Measurements from ENCODE around the gene L1CAM. TPM values are rescaled to one million over a fixed set of nuclear protein-coding genes. Genes with fewer than 3 reads are reported as not detected.

L1CAM gene
- polyA plus RNA-seq, 1 donor: 22.5 TPM

DNA sequence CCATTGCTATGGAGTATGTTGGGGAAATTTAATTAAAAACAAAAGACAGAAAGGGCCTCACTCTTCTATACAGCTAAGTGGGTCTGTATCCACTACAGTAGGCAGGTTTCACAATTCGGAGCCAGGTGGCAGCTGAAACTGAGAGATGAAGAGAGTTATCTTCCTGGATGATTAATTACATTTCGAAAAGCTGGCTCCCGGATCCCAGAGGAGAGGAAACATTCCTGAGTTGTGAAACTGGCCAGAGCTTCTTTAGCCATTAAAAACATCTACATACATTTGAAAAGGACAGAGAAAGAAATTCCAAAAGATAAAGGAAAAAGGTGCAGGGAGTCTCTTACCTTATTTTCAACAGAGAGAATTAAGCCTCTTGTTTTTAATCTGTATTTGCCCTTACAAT lies 40.1 kb downstream of the L1CAM start:
- Histone ChIP-seq H3K36me3 (ENCODE audit: control insufficient read depth, insufficient read depth, low read length) (no peaks in the 10 kb centered on the region), H3K27ac (ENCODE audit: low read length) (no peak overlapping the region), H3K27me3 (ENCODE audit: control insufficient read depth, insufficient read depth, low read length) (peaks cover 7% of the 10 kb centered on the region), H3K9me3 (ENCODE audit: control insufficient read depth, low read depth, low read length) (no peaks in the 10 kb centered on the region), H3K4me1 (ENCODE audit: control insufficient read depth, insufficient read depth, low read length) (no peaks in the 10 kb centered on the region), H3K4me3 (ENCODE audit: low read length) (no peak overlapping the region)
- DNase-seq: no peak
- no CpG with 5 or more reads among the region's 3 CpGs for WGBS (ENCODE audit: insufficient coverage, low lambda C conversion rate)

DNA sequence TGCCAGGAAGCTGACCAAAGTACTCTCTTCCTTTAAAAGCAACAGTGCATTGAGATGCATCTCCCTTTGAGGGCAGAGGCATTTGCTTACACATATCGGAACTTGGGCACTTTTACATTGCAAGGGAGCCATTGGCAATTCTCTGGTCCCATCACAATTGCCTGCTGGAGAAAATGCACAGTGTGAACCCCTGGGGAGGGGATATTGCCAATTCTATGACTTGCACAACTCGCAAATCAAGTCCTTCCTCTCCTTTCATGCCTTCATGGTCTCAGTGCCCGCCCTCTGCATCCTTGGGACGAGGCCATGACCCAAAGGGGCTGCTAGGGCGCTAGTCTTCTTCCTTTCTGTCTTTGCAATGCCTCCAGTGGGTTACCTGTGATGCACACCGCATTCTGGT lies 40.8 kb downstream of the L1CAM start:
- no peaks in the 10 kb centered on the region for H3K4me1 ChIP-seq (ENCODE audit: control insufficient read depth, insufficient read depth, low read length)
- no CpG with 5 or more reads among the region's 6 CpGs for WGBS (ENCODE audit: insufficient coverage, low lambda C conversion rate)
- no peaks in the 10 kb centered on the region for H3K9me3 ChIP-seq (ENCODE audit: control insufficient read depth, low read depth, low read length)
- no peak overlapping the region for H3K27ac ChIP-seq (ENCODE audit: low read length)
- DNase-seq: no peak
- H3K4me3 ChIP-seq (ENCODE audit: low read length): no peak overlapping the region
- H3K36me3 ChIP-seq (ENCODE audit: control insufficient read depth, insufficient read depth, low read length): no peaks in the 10 kb centered on the region
- H3K27me3 ChIP-seq (ENCODE audit: control insufficient read depth, insufficient read depth, low read length): peaks cover 5% of the 10 kb centered on the region

DNA sequence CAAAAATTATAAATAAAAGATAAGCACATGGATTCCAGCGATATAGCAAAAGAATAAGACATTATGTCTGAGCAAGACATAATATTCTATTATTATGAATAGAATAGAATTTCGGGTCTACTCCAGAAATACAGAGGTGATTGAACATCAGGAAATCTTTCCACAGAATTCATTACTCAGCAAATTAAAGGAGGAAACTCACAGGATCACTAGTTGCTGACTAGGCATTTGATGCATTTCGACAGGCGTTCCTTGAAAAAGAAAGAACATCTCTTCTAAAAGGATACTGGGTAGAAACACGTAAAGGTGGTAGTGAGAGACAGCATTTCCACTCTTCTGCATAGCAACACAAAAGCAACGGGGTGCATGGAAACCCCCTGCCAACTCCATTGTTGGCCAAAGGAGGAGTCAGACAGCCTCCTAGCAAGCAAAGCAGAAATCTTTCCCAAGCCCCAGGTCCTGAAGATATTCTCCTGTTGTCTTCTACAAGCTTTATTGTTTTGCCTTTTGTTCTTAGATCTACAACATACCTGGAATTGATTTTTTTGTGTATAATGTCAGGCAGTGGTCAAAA lies 41.4 kb downstream of the L1CAM start:
- Histone ChIP-seq H3K27ac (ENCODE audit: low read length) (no peak overlapping the region), H3K4me1 (ENCODE audit: control insufficient read depth, insufficient read depth, low read length) (no peaks in the 10 kb centered on the region), H3K27me3 (ENCODE audit: control insufficient read depth, insufficient read depth, low read length) (peaks cover 5% of the 10 kb centered on the region), H3K4me3 (ENCODE audit: low read length) (no peak overlapping the region), H3K36me3 (ENCODE audit: control insufficient read depth, insufficient read depth, low read length) (no peaks in the 10 kb centered on the region), H3K9me3 (ENCODE audit: control insufficient read depth, low read depth, low read length) (no peaks in the 10 kb centered on the region)
- WGBS (ENCODE audit: insufficient coverage, low lambda C conversion rate): 80% methylated on average over 1 of the region's 6 CpGs
- DNase-seq: no peak

DNA sequence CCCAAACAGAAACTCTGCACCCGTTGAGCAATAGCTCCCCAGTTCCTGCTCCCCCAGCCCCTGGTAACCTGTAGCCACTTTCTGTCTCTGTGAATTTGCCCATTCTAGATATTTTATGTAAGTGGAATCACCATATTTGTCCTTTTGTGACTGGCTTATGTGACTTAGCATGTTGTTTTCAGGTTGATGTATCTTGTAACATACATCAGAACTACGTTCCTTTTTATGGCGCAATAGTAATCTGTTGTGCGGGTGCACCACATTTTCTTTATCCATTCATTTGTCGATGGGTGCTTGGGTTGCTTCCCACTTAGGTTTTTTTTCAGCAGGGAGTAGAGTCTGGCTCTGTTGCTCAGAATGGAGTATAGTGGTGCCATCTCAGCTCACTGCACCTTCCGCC lies 49.1 kb downstream of the L1CAM start:
- WGBS (ENCODE audit: insufficient coverage, low lambda C conversion rate): no CpG with 5 or more reads among the region's 6 CpGs
- H3K4me3 ChIP-seq (ENCODE audit: low read length): no peak overlapping the region
- no peaks in the 10 kb centered on the region for H3K4me1 ChIP-seq (ENCODE audit: control insufficient read depth, insufficient read depth, low read length)

DNA sequence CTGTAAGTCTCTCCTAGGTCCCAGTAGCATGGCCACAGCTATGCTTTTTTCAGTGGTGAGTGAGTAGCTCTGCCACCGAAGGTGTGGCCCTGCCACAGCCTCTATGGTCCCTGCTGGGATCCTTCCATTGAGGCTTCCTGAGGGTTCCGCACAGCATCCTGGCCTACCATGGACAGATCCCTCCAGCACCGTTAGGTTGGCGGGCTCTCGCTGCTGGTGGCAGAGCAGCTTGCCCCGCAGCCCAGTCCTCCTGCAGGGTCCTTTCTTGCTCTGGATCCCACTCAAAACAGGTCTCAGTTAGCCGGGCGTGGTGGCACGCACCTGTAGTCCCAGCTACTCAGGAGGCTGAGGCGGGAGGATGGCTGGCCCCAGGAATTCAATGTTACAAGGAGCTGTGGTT lies 53.2 kb downstream of the L1CAM start:
- no peak for DNase-seq
- H3K9me3 ChIP-seq (ENCODE audit: control insufficient read depth, low read depth, low read length): no peaks in the 10 kb centered on the region

More for the DNA sequence above, 49.1 kb downstream of the L1CAM start:
- Histone ChIP-seq H3K9me3 (ENCODE audit: control insufficient read depth, low read depth, low read length) (no peaks in the 10 kb centered on the region), H3K27me3 (ENCODE audit: control insufficient read depth, insufficient read depth, low read length) (peaks cover 12% of the 10 kb centered on the region), H3K27ac (ENCODE audit: low read length) (no peak overlapping the region), H3K36me3 (ENCODE audit: control insufficient read depth, insufficient read depth, low read length) (no peaks in the 10 kb centered on the region)
- DNase-seq: no peak

DNA sequence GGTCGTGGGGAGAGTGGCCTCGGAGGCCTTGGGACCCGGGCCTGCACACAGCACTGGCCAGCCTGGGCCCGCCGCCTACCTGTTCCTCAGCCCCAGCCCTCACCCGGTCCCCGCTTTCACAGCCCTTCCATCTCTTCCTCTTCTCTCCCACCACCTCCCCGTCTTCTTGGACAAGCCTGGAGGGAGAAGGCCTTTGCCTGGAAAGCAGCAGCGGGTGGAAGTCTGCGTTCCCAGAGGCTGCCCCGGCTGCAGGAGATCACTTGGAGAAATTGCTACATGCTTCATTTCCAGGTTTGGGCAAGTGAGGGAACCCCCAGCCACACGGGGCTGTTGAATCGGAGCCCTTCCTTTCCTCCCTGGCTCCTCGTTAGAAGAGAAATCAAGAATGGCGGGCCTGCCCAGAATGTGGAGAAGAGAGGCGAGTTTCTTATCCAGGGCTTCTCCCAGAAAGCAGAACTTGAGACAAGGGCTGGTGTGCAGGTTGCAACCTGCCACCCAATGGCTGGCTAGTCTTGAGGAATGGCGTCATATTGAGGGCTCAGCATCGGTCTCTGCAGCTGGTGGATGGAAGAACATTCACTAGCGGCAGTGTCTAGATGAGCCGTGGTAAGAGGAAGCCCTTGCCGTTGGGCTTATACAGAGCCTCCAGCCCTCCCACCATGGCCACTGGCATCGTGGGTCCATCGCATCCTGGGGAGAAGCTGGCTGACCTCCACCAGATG lies 54.4 kb downstream of the L1CAM start:
- no peak overlapping the region for H3K27ac ChIP-seq (ENCODE audit: low read length)
- WGBS (ENCODE audit: insufficient coverage, low lambda C conversion rate): no CpG with 5 or more reads among the region's 23 CpGs
- DNase-seq: no peak
- no peak overlapping the region for H3K4me3 ChIP-seq (ENCODE audit: low read length)
- no peaks in the 10 kb centered on the region for H3K9me3 ChIP-seq (ENCODE audit: control insufficient read depth, low read depth, low read length)
- H3K27me3 ChIP-seq (ENCODE audit: control insufficient read depth, insufficient read depth, low read length): peaks cover 46% of the 10 kb centered on the region
- no peaks in the 10 kb centered on the region for H3K36me3 ChIP-seq (ENCODE audit: control insufficient read depth, insufficient read depth, low read length)
- H3K4me1 ChIP-seq (ENCODE audit: control insufficient read depth, insufficient read depth, low read length): no peaks in the 10 kb centered on the region

More for the DNA sequence above, 53.2 kb downstream of the L1CAM start:
- no peak overlapping the region for H3K4me3 ChIP-seq (ENCODE audit: low read length)
- no CpG with 5 or more reads among the region's 10 CpGs for whole genome bisulfite sequencing (ENCODE audit: insufficient coverage, low lambda C conversion rate)
- no peaks in the 10 kb centered on the region for H3K4me1 ChIP-seq (ENCODE audit: control insufficient read depth, insufficient read depth, low read length)
- H3K27ac ChIP-seq (ENCODE audit: low read length): no peak overlapping the region
- H3K36me3 ChIP-seq (ENCODE audit: control insufficient read depth, insufficient read depth, low read length): no peaks in the 10 kb centered on the region
- H3K27me3 ChIP-seq (ENCODE audit: control insufficient read depth, insufficient read depth, low read length): peaks cover 43% of the 10 kb centered on the region

DNA sequence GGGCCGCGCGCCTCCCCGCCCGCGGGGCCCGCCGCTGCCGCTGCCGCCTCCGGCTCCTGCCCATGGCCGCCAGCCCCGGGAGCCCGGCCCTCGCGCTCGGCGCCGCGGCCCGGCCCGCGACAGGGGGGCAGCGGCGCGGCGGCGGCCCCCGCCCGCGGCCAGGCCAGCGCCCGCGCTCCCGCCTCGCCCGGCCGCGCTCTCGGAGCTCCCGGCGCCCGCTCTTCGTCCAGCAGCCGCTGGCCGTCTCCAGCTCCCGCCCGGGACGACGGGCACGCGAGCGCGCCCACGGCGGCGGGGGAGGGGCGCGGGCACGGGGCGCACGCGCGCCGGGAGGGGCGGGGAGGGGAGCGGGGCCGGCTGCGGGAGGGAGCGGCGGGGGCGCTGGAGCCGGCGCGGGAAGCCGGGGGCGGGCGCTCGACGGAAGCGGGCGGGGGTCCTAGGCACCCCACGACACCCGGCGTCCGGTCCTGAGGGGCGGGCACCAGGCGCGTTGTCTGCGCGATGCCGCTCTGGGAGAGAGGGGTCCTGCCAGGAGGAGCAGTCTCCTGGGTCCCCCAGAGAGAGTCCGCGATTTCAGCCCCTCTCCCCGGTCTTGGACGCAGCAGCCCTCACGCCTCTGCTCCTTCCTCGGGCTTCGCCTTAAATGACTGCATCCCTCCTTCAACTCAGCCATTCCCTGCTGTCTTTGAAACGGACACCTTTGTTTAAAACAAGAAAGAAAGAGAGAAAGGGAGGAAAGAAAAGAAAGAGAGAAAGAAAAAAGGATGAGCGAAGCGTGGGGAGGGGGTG lies 55.1 kb downstream of the L1CAM start:
- Histone ChIP-seq H3K4me3 (ENCODE audit: low read length) (no peak overlapping the region), H3K9me3 (ENCODE audit: control insufficient read depth, low read depth, low read length) (no peaks in the 10 kb centered on the region), H3K4me1 (ENCODE audit: control insufficient read depth, insufficient read depth, low read length) (no peaks in the 10 kb centered on the region), H3K27me3 (ENCODE audit: control insufficient read depth, insufficient read depth, low read length) (peaks cover 46% of the 10 kb centered on the region), H3K36me3 (ENCODE audit: control insufficient read depth, insufficient read depth, low read length) (no peaks in the 10 kb centered on the region), H3K27ac (ENCODE audit: low read length) (no peak overlapping the region)
- WGBS (ENCODE audit: insufficient coverage, low lambda C conversion rate): no CpG with 5 or more reads among the region's 102 CpGs
- DNase-seq: no peak

DNA sequence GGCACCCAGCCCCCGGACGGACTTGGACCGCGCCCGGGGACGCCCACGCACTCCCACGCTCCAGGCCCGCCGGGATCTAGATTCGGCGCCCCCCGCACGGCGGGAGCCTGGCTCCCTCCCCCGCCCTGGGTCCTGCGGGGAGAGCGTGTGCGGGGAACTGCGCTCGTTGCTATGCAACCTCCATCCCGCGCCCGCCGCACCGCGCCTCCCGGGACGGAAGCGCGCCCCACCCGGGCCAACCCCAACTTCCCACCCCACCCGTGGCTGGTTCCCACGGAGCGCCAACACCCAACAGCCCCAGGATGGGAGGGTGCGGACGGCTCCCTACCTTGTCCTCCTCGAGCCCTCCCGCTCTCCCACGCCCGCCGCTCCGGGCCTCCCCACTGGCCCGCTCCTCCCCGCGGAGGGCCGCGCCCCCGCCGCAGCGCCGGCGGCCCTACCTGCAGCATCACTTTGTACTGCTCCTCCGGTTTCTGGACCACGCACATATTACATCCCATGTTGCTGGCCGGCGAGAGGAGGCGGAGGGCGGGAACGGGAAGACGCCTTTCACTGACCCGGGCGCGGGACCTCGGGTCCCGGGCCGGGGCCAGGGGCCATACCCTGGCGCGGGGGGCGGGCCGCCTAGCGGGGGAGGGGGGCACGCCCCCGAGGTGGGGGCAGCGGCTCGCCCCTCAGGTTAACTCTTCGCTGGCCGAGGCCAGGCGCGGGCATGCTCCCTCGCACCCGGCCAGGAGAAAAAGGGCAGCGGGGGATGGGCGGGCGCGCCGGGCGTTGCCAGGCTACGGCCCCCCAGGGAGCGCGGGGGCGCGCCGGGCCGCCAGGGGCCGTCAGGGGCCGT lies 56.0 kb downstream of the L1CAM start, which contains the start of gene PDZD4:
TSS of gene PDZD4 (minus strand) at position 746 of the 841 bp plus-strand sequence. CDS start at position 500, 246 bp downstream.
- no peak within 1 kb of the TSS for H3K27ac ChIP-seq (ENCODE audit: low read length)
- no peaks in the 10 kb centered on the region for H3K36me3 ChIP-seq (ENCODE audit: control insufficient read depth, insufficient read depth, low read length)
- WGBS (ENCODE audit: insufficient coverage, low lambda C conversion rate): no CpG with 5 or more reads among the region's 97 CpGs
- H3K4me1 ChIP-seq (ENCODE audit: control insufficient read depth, insufficient read depth, low read length): no peaks in the 10 kb centered on the region
- H3K9me3 ChIP-seq (ENCODE audit: control insufficient read depth, low read depth, low read length): no peaks in the 10 kb centered on the region
- no peak for DNase-seq
- H3K4me3 ChIP-seq (ENCODE audit: low read length): no peak within 1 kb of the TSS
- H3K27me3 ChIP-seq (ENCODE audit: control insufficient read depth, insufficient read depth, low read length): peaks cover 46% of the 10 kb centered on the region

DNA sequence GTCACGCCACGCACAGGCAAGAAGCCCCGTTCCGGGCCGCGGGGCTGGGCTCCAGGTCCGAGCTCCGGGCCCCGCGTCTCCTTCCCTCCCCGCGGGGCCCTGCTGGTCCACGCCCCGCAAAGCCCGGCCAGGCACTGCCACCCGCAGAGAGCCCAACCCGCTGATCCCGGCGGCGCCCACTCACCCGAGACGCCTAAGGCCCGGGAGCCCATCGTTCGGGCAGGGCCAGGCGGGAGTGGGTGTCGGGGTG lies 56.5 kb downstream of the L1CAM start:
- no peaks in the 10 kb centered on the region for H3K4me1 ChIP-seq (ENCODE audit: control insufficient read depth, insufficient read depth, low read length)
- no CpG with 5 or more reads among the region's 27 CpGs for WGBS (ENCODE audit: insufficient coverage, low lambda C conversion rate)
- H3K36me3 ChIP-seq (ENCODE audit: control insufficient read depth, insufficient read depth, low read length): no peaks in the 10 kb centered on the region
- peaks cover 46% of the 10 kb centered on the region for H3K27me3 ChIP-seq (ENCODE audit: control insufficient read depth, insufficient read depth, low read length)
- no peak overlapping the region for H3K27ac ChIP-seq (ENCODE audit: low read length)
- H3K4me3 ChIP-seq (ENCODE audit: low read length): no peak overlapping the region
- no peak for DNase-seq
- H3K9me3 ChIP-seq (ENCODE audit: control insufficient read depth, low read depth, low read length): no peaks in the 10 kb centered on the region

Data from large intestine (tissue), 3 donors.